Fibroblast of pulmonary artery (primary cell): ENCODE results near the gene LAMB1.
"Not testable (repeated sequence)": the region's sequence is repeated elsewhere in the genome, so short reads cannot be mapped to it uniquely, and the experiment has no call there.

ENCODE experiments used
- DNase-seq: peaks from one replicate; pipeline ENCODE4 v3.0.0-alpha.2; 2010; ENCODE audit warnings: low read depth
- H3K4me3 ChIP-seq: replicated peaks from 2 replicates; pipeline ENCODE4 v1.5.1; 2011; ENCODE audit warnings: low read depth, mild to moderate bottlenecking, control low read depth, low read length, moderate library complexity
- CTCF ChIP-seq: IDR thresholded peaks from 2 replicates; pipeline ENCODE4 v1.5.1; 2011; ENCODE audit warnings: mild to moderate bottlenecking, control low read depth, low read length, inconsistent platforms; ENCODE audit errors: missing control alignments

The LAMB1 gene

GRCh38 chr7:107962817-107963216 is 40.1 kb downstream of the LAMB1 start:
- TF ChIP-seq CTCF = no peak
- H3K4me3 ChIP-seq = no peak overlapping the region
- DNase-seq = no peak

- DNase-seq = peak; percentile 80
- H3K4me3 ChIP-seq = no peak overlapping the region
- TF ChIP-seq CTCF = no peak
Measured at GRCh38 chr7:107961405-107961804, 41.6 kb downstream of the LAMB1 start.

- no peak for DNase-seq
- no peak overlapping the region for H3K4me3 ChIP-seq
- no peak for TF ChIP-seq CTCF
Measured at GRCh38 chr7:107960272-107960671, 42.7 kb downstream of the LAMB1 start.

GRCh38 chr7:107959527-107959898 is 43.4 kb downstream of the LAMB1 start:
- no peak for TF ChIP-seq CTCF
- no peak for DNase-seq
- no peak overlapping the region for H3K4me3 ChIP-seq

- DNase-seq = peak; percentile 91
Measured at GRCh38 chr7:107958764-107959526, 44.0 kb downstream of the LAMB1 start.

GRCh38 chr7:107957436-107957835 is 45.5 kb downstream of the LAMB1 start:
- H3K4me3 ChIP-seq = no peak overlapping the region
- no peak for TF ChIP-seq CTCF
- DNase-seq = no peak

More at GRCh38 chr7:107958764-107959526, 44.0 kb downstream of the LAMB1 start:
- H3K4me3 ChIP-seq = no peak overlapping the region
- no peak for TF ChIP-seq CTCF

GRCh38 chr7:107956950-107957349 is 46.0 kb downstream of the LAMB1 start:
- not testable (repeated sequence) for H3K4me3 ChIP-seq, DNase-seq
